Stimulated activated CD4-positive, alpha-beta T cell treated with anti-CD3 and anti-CD28 coated beads, Interleukin-1b, Interleukin-23, amount 100 ng/mL, for 4 hours (primary cell): ENCODE data around the gene SQSTM1.

Experiments used
- DNase-seq, 2 donors: peaks; one replicate each; pipeline ENCODE4 v3.0.0-alpha.2; 2020; ENCODE audit warnings: low read depth in 2 of 2

SQSTM1 gene

GRCh38 chr5:179805529-179806249 lies 15.0 kb upstream of the SQSTM1 start:
- no peak for DNase-seq

- peak in 1 of 2 donors; percentile 62 for DNase-seq
Observed at GRCh38 chr5:179806250-179807048, 14.3 kb upstream of the SQSTM1 start, which contains the start of gene MGAT4B. TSS of gene MGAT4B (minus strand) at chr5:179806866. CDS start at chr5:179806583, 283 bp downstream.

- no peak for DNase-seq
Observed at GRCh38 chr5:179812135-179812825, 8.4 kb upstream of the SQSTM1 start.

GRCh38 chr5:179812997-179813607 lies 7.6 kb upstream of the SQSTM1 start:
- DNase-seq: no peak

- DNase-seq: no peak
Observed at GRCh38 chr5:179814090-179814489, 6.6 kb upstream of the SQSTM1 start.

GRCh38 chr5:179815491-179816249 lies 5.0 kb upstream of the SQSTM1 start:
- no peak for DNase-seq

- no peak for DNase-seq
Observed at GRCh38 chr5:179816401-179816795, 4.3 kb upstream of the SQSTM1 start.

- DNase-seq: no peak
Observed at GRCh38 chr5:179816796-179817469, 3.8 kb upstream of the SQSTM1 start.

- no peak for DNase-seq
Observed at GRCh38 chr5:179817470-179817840, 3.2 kb upstream of the SQSTM1 start.

- DNase-seq: no peak
Observed at GRCh38 chr5:179817890-179818745, 2.6 kb upstream of the SQSTM1 start.

- peak; percentile 61 to 69 for DNase-seq
Observed at GRCh38 chr5:179818746-179819295, 1.9 kb upstream of the SQSTM1 start.

GRCh38 chr5:179819296-179820126 lies 1.2 kb upstream of the SQSTM1 start:
- DNase-seq: no peak

GRCh38 chr5:179820127-179820482 lies 600 bp upstream of the SQSTM1 start:
- DNase-seq: no peak

- peak; percentile 68 to 74 for DNase-seq
Observed at GRCh38 chr5:179821298-179822058, 773 bp downstream of the SQSTM1 start.

GRCh38 chr5:179822059-179822432 lies 1.3 kb downstream of the SQSTM1 start:
- no peak for DNase-seq

GRCh38 chr5:179822444-179822990 lies 1.8 kb downstream of the SQSTM1 start:
- DNase-seq: no peak

- no peak for DNase-seq
Observed at GRCh38 chr5:179823937-179824744, 3.4 kb downstream of the SQSTM1 start.
